Subcutaneous abdominal adipose tissue (tissue), 5 donors: ENCODE results near the gene P4HA1.

Experiments
- H3K27ac ChIP-seq: one replicate; pipeline ENCODE4 v1.7.0; 2013; ENCODE audit warnings: low read depth, mild to moderate bottlenecking, inconsistent platforms, low read length, moderate library complexity
- H3K27me3 ChIP-seq, 5 donors: one replicate each; pipeline ENCODE4 v1.7.0; 2013; ENCODE audit warnings: low read length in 5 of 5, inconsistent platforms in 1 of 5; ENCODE audit not compliant: control insufficient read depth in 5 of 5, insufficient read depth in 4 of 5
- H3K36me3 ChIP-seq, 5 donors: one replicate each; pipeline ENCODE4 v1.7.0; 2013; ENCODE audit warnings: low read length in 5 of 5; ENCODE audit not compliant: control insufficient read depth in 5 of 5, insufficient read depth in 5 of 5
- H3K4me1 ChIP-seq, 5 donors: one replicate each; pipeline ENCODE4 v1.7.0; 2013; ENCODE audit warnings: low read length in 5 of 5, mild to moderate bottlenecking in 3 of 5, moderate library complexity in 1 of 5; ENCODE audit not compliant: control insufficient read depth in 5 of 5, insufficient read depth in 5 of 5
- H3K4me3 ChIP-seq, 5 donors: one replicate each; pipeline ENCODE4 v1.7.0; 2013; ENCODE audit warnings: low read length in 5 of 5, low read depth in 1 of 5
- H3K9ac ChIP-seq, 5 donors: one replicate each; pipeline ENCODE4 v1.7.0; 2013; ENCODE audit warnings: low read length in 5 of 5, mild to moderate bottlenecking in 4 of 5, moderate library complexity in 3 of 5
- H3K9me3 ChIP-seq, 5 donors: one replicate each; pipeline ENCODE4 v1.7.0; 2013; ENCODE audit warnings: low read length in 5 of 5; ENCODE audit not compliant: control insufficient read depth in 5 of 5
- donor health status: healthy.
- donor health status: healthy.
- donor health status: healthy.
- donor health status: healthy.
- donor health status: healthy.

The P4HA1 gene

GRCh38 chr10:73096041-73096448 is 621 bp downstream of the P4HA1 start:
- peak overlapping the region; percentile 76 to 91 (median 87) for H3K4me3 ChIP-seq
- H3K27ac ChIP-seq = peak overlapping the region; percentile 99
- no peaks in the 10 kb centered on the region for H3K27me3 ChIP-seq
- H3K9ac ChIP-seq = peak overlapping the region; percentile 63 to 97 (median 91)
- no peaks in the 10 kb centered on the region for H3K9me3 ChIP-seq
- peaks cover 2 to 29% (median 15%) of the 10 kb centered on the region in 5 donors for H3K4me1 ChIP-seq
- H3K36me3 ChIP-seq = no peaks in the 10 kb centered on the region

GRCh38 chr10:73095481-73096021 is 1.1 kb downstream of the P4HA1 start:
- Histone ChIP-seq H3K27ac (peak overlapping the region; percentile 99), H3K4me1 (peaks cover 2 to 29% (median 15%) of the 10 kb centered on the region in 5 donors)

GRCh38 chr10:73094986-73095480 is 1.6 kb downstream of the P4HA1 start:
- H3K27me3 ChIP-seq = no peaks in the 10 kb centered on the region
- H3K27ac ChIP-seq = peak overlapping the region; percentile 99
- H3K9ac ChIP-seq = peak overlapping the region; percentile 63 to 97 (median 91)
- H3K9me3 ChIP-seq = no peaks in the 10 kb centered on the region
- H3K4me3 ChIP-seq = peak overlapping the region; percentile 76 to 91 (median 87)
- H3K36me3 ChIP-seq = no peaks in the 10 kb centered on the region
- peaks cover 2 to 29% (median 15%) of the 10 kb centered on the region in 5 donors for H3K4me1 ChIP-seq

More at GRCh38 chr10:73095481-73096021, 1.1 kb downstream of the P4HA1 start:
- Histone ChIP-seq H3K9ac (peak overlapping the region; percentile 63 to 97 (median 91)), H3K36me3 (no peaks in the 10 kb centered on the region), H3K27me3 (no peaks in the 10 kb centered on the region), H3K4me3 (peak overlapping the region; percentile 76 to 91 (median 87)), H3K9me3 (no peaks in the 10 kb centered on the region)

- Histone ChIP-seq H3K4me1 (peaks cover 2 to 26% (median 15%) of the 10 kb centered on the region in 5 donors), H3K9me3 (no peaks in the 10 kb centered on the region), H3K36me3 (no peaks in the 10 kb centered on the region), H3K27ac (peak overlapping the region; percentile 99), H3K9ac (peak overlapping the region in 2 of 5 donors; percentile 84 to 97), H3K27me3 (no peaks in the 10 kb centered on the region), H3K4me3 (peak overlapping the region in 3 of 5 donors; percentile 76 to 87 (median 81))
Observed at GRCh38 chr10:73093922-73094850, 2.5 kb downstream of the P4HA1 start.

- peaks cover 2 to 24% (median 15%) of the 10 kb centered on the region in 5 donors for H3K4me1 ChIP-seq
- H3K27me3 ChIP-seq = no peaks in the 10 kb centered on the region
- no peak overlapping the region for H3K27ac ChIP-seq
- no peak overlapping the region for H3K4me3 ChIP-seq
- H3K9ac ChIP-seq = no peak overlapping the region
- no peaks in the 10 kb centered on the region for H3K36me3 ChIP-seq
- H3K9me3 ChIP-seq = no peaks in the 10 kb centered on the region
Observed at GRCh38 chr10:73092830-73093229, 3.8 kb downstream of the P4HA1 start.

GRCh38 chr10:73088304-73088703 is 8.4 kb downstream of the P4HA1 start:
- Histone ChIP-seq H3K27me3 (no peaks in the 10 kb centered on the region), H3K36me3 (no peaks in the 10 kb centered on the region), H3K27ac (no peak overlapping the region), H3K9ac (no peak overlapping the region), H3K4me3 (no peak overlapping the region), H3K4me1 (peaks cover 0 to 3% (median 2%) of the 10 kb centered on the region in 5 donors), H3K9me3 (no peaks in the 10 kb centered on the region)

- no peak overlapping the region for H3K4me3 ChIP-seq
- H3K36me3 ChIP-seq = no peaks in the 10 kb centered on the region
- no peaks in the 10 kb centered on the region for H3K27me3 ChIP-seq
- H3K9ac ChIP-seq = no peak overlapping the region
- peaks cover 0 to 7% (median 5%) of the 10 kb centered on the region in 5 donors for H3K4me1 ChIP-seq
- no peak overlapping the region for H3K27ac ChIP-seq
- no peaks in the 10 kb centered on the region for H3K9me3 ChIP-seq
Observed at GRCh38 chr10:73086816-73087215, 9.8 kb downstream of the P4HA1 start.

- H3K27ac ChIP-seq = no peak overlapping the region
- H3K9me3 ChIP-seq = no peaks in the 10 kb centered on the region
- H3K27me3 ChIP-seq = no peaks in the 10 kb centered on the region
- no peaks in the 10 kb centered on the region for H3K36me3 ChIP-seq
- no peak overlapping the region for H3K9ac ChIP-seq
- H3K4me3 ChIP-seq = no peak overlapping the region
- peaks cover 0 to 7% (median 5%) of the 10 kb centered on the region in 5 donors for H3K4me1 ChIP-seq
Observed at GRCh38 chr10:73084209-73084608, 12.5 kb downstream of the P4HA1 start.

- peaks cover 0 to 7% (median 5%) of the 10 kb centered on the region in 5 donors for H3K4me1 ChIP-seq
- no peaks in the 10 kb centered on the region for H3K27me3 ChIP-seq
- no peaks in the 10 kb centered on the region for H3K36me3 ChIP-seq
- H3K4me3 ChIP-seq = no peak overlapping the region
- peak overlapping the region; percentile 2 for H3K27ac ChIP-seq
- no peak overlapping the region for H3K9ac ChIP-seq
- no peaks in the 10 kb centered on the region for H3K9me3 ChIP-seq
Observed at GRCh38 chr10:73083221-73083620, 13.4 kb downstream of the P4HA1 start.
